RWPE2 (cell line): ENCODE results near the gene MYO1F.

Experiments
- ATAC-seq: fragments of 200-7000 bp; cut with Tn5 transposase; 3 replicates; pipeline ENCODE4 v1.9.1; 2021; ENCODE audit warnings: low read depth
- DNase-seq: peaks from one replicate; pipeline ENCODE4 v3.0.0-alpha.2; 2020; ENCODE audit warnings: low spot score
- H3K27ac ChIP-seq: fragments of 450-650 bp; 2 replicates; pipeline ENCODE4 v1.5.1; 2017; ENCODE audit warnings: mild to moderate bottlenecking; ENCODE audit not compliant: poor library complexity, severe bottlenecking
- H3K27me3 ChIP-seq: fragments of 250-450 bp; sonication (Bioruptor Pico); 2 replicates; pipeline ENCODE4 v1.5.1; 2021; ENCODE audit warnings: mild to moderate bottlenecking, moderate library complexity; ENCODE audit not compliant: insufficient read depth, poor library complexity, severe bottlenecking
- H3K36me3 ChIP-seq: fragments of 250-450 bp; sonication (Bioruptor Pico); 2 replicates; pipeline ENCODE4 v1.5.1; 2020; ENCODE audit warnings: low read depth, mild to moderate bottlenecking, moderate library complexity
- H3K4me1 ChIP-seq: fragments of 250-450 bp; sonication (Bioruptor Pico); 2 replicates; pipeline ENCODE4 v1.5.1; 2021; ENCODE audit warnings: mild to moderate bottlenecking, moderate library complexity; ENCODE audit not compliant: insufficient read depth, poor library complexity, severe bottlenecking
- H3K4me3 ChIP-seq: fragments of 250-450 bp; sonication (Bioruptor Pico); 2 replicates; pipeline ENCODE4 v1.5.1; 2021; ENCODE audit warnings: mild to moderate bottlenecking, moderate library complexity; ENCODE audit not compliant: severe bottlenecking
- H3K9me3 ChIP-seq: fragments of 250-450 bp; sonication (Bioruptor Pico); 2 replicates; pipeline ENCODE4 v1.5.1; 2021; ENCODE audit warnings: mild to moderate bottlenecking, moderate library complexity; ENCODE audit not compliant: severe bottlenecking
- CTCF ChIP-seq: fragments of 450-650 bp; IDR thresholded peaks from one replicate; pipeline ENCODE4 v1.5.1; 2017; ENCODE audit warnings: mild to moderate bottlenecking, moderate library complexity; ENCODE audit not compliant: poor library complexity, severe bottlenecking

Gene MYO1F

GRCh38 chr19:8536282-8536681, 41.0 kb downstream of the MYO1F start:
- Histone ChIP-seq H3K27me3 (no peaks in the 10 kb centered on the region), H3K4me1 (no peaks in the 10 kb centered on the region), H3K36me3 (no peaks in the 10 kb centered on the region), H3K9me3 (no peaks in the 10 kb centered on the region), H3K27ac (no peak overlapping the region), H3K4me3 (no peak overlapping the region)
- DNase-seq (no peak), ATAC-seq (no peak)
- TF ChIP-seq CTCF: no peak

- H3K4me1 ChIP-seq: no peaks in the 10 kb centered on the region
- ATAC-seq (no peak), DNase-seq (no peak)
- H3K36me3 ChIP-seq: no peaks in the 10 kb centered on the region
- H3K4me3 ChIP-seq: no peak overlapping the region
- no peaks in the 10 kb centered on the region for H3K27me3 ChIP-seq
- no peaks in the 10 kb centered on the region for H3K9me3 ChIP-seq
- no peak for TF ChIP-seq CTCF
- no peak overlapping the region for H3K27ac ChIP-seq
These were observed 45.0 kb downstream of the MYO1F start for GRCh38 chr19:8532225-8532624.

- H3K4me3 ChIP-seq: no peak overlapping the region
- no peaks in the 10 kb centered on the region for H3K36me3 ChIP-seq
- no peaks in the 10 kb centered on the region for H3K4me1 ChIP-seq
- DNase-seq (no peak), ATAC-seq (no peak)
- no peak for TF ChIP-seq CTCF
- H3K27ac ChIP-seq: no peak overlapping the region
- H3K9me3 ChIP-seq: no peaks in the 10 kb centered on the region
- H3K27me3 ChIP-seq: no peaks in the 10 kb centered on the region
These were observed 45.8 kb downstream of the MYO1F start for GRCh38 chr19:8531470-8531869.

GRCh38 chr19:8530061-8530679, 47.1 kb downstream of the MYO1F start:
- H3K27me3 ChIP-seq: no peaks in the 10 kb centered on the region
- no peak for TF ChIP-seq CTCF
- no peaks in the 10 kb centered on the region for H3K4me1 ChIP-seq
- DNase-seq (no peak), ATAC-seq (no peak)
- H3K4me3 ChIP-seq: no peak overlapping the region
- H3K27ac ChIP-seq: no peak overlapping the region
- no peaks in the 10 kb centered on the region for H3K9me3 ChIP-seq
- H3K36me3 ChIP-seq: no peaks in the 10 kb centered on the region

- Histone ChIP-seq H3K27me3 (no peaks in the 10 kb centered on the region), H3K36me3 (no peaks in the 10 kb centered on the region), H3K4me3 (no peak overlapping the region), H3K9me3 (no peaks in the 10 kb centered on the region), H3K27ac (no peak overlapping the region), H3K4me1 (no peaks in the 10 kb centered on the region)
- TF ChIP-seq CTCF: no peak
- DNase-seq (no peak), ATAC-seq (no peak)
These were observed 47.8 kb downstream of the MYO1F start for GRCh38 chr19:8529369-8530006.
